Esophagus squamous epithelium (tissue), 4 donors: ENCODE measurements around the gene SIX2.

Experiments used
- POLR2A ChIP-seq, 4 donors: fragments of 450-650 bp; IDR thresholded peaks; one replicate each; pipeline ENCODE4 v1.6.1; 2017; ENCODE audit warnings: antibody characterized with exemption in 4 of 4, mild to moderate bottlenecking in 4 of 4, moderate library complexity in 3 of 4
- TF ChIP-seq, protein P1 (sequence below), 6 experiments: fragments of 450-650 bp in 4 of 6; fragments of 200-600 bp in 2 of 6; sonication (generic) in 2 of 6; IDR thresholded peaks; one replicate each; pipeline ENCODE4 v1.5.1; 2016 to 2019; ENCODE audit warnings: antibody characterized with exemption in 6 of 6, mild to moderate bottlenecking in 4 of 6, moderate library complexity in 4 of 6

DNA sequence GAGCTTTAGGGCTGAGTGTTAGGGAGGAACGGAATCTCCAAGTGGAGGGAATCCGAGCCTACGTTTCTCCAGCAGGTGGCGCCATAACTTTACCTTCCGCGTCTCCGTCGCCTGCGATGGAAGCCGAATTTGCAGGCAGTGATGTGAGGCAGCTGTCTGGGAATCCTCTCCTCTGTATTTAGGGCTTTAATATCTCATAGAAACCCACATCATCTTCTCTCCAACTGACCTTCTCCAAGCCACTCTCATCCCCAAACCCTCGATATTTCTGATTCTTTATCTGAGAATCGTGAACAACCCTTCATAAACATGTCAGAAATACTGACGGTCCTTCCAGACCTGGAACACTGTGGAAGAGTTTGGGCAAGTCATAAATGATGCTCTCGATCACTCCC, 27.5 kb downstream of the SIX2 start:
- TF ChIP-seq, protein P1, sequence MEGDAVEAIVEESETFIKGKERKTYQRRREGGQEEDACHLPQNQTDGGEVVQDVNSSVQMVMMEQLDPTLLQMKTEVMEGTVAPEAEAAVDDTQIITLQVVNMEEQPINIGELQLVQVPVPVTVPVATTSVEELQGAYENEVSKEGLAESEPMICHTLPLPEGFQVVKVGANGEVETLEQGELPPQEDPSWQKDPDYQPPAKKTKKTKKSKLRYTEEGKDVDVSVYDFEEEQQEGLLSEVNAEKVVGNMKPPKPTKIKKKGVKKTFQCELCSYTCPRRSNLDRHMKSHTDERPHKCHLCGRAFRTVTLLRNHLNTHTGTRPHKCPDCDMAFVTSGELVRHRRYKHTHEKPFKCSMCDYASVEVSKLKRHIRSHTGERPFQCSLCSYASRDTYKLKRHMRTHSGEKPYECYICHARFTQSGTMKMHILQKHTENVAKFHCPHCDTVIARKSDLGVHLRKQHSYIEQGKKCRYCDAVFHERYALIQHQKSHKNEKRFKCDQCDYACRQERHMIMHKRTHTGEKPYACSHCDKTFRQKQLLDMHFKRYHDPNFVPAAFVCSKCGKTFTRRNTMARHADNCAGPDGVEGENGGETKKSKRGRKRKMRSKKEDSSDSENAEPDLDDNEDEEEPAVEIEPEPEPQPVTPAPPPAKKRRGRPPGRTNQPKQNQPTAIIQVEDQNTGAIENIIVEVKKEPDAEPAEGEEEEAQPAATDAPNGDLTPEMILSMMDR (IDR thresholded peaks at IDR 0.05), result peak; percentile 72 to 89 (median 79)
- TF ChIP-seq POLR2A (IDR thresholded peaks at IDR 0.05), result no peak
